GM21717 (cell line): ENCODE measurements around the gene CYP4F3.
"Not testable (repeated sequence)": the region's sequence is repeated elsewhere in the genome, so short reads cannot be mapped to it uniquely, and the experiment has no call there.

ENCODE experiments used
- ATAC-seq: cut with Tn5 transposase; IDR thresholded peaks from one replicate; pipeline ENCODE4 v1.9.1; 2021; ENCODE audit warnings: mild to moderate bottlenecking, moderate library complexity; ENCODE audit not compliant: unreplicated experiment

CYP4F3 gene

DNA sequence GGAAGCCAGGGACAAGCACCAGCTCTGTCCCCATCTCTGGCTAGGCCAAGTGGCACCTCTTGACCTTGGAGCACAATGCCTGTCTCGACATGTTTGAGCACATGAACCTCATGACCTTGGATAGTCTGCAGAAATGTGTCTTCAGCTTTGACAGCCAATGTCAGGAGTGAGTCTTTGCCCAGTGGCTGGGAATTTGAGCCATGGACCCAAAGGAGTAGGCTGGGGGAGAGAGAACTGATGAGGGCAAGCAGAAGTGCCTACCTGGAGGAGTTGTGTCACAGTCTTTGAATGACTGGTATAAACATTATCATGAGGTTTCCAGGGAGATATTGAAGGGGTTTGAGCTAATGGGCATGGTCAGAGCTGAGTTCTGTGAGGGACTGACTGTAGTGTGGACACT, 25.5 kb downstream of the CYP4F3 start:
- no peak for ATAC-seq

DNA sequence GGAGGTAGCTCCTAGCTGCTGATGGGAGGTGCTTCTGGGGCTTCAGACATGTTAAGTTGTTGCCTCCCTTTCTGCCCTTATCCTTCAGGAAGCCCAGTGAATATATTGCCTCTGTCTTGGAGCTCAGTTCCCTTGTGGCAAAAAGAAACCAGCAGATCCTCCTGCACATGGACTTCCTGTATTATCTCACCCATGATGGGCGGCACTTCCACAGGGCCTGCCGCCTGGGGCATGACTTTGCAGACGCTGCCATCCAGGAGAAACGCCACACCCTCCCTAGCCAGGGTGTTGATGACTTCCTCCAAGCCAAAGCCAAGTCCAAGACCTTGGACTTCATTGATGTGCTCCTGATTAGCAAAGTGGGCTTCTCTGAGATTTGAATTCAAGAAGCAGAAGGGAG, 26.2 kb downstream of the CYP4F3 start:
- no peak for ATAC-seq

- no peak for ATAC-seq
Observed at GRCh38 chr19:15669440-15669839, 28.7 kb downstream of the CYP4F3 start.

- no peak for ATAC-seq
Observed at GRCh38 chr19:15669891-15670290, 29.2 kb downstream of the CYP4F3 start.

- no peak for ATAC-seq
Observed at GRCh38 chr19:15671237-15671821, 30.6 kb downstream of the CYP4F3 start.

- no peak for ATAC-seq
Observed at GRCh38 chr19:15671891-15672579, 31.3 kb downstream of the CYP4F3 start.

DNA sequence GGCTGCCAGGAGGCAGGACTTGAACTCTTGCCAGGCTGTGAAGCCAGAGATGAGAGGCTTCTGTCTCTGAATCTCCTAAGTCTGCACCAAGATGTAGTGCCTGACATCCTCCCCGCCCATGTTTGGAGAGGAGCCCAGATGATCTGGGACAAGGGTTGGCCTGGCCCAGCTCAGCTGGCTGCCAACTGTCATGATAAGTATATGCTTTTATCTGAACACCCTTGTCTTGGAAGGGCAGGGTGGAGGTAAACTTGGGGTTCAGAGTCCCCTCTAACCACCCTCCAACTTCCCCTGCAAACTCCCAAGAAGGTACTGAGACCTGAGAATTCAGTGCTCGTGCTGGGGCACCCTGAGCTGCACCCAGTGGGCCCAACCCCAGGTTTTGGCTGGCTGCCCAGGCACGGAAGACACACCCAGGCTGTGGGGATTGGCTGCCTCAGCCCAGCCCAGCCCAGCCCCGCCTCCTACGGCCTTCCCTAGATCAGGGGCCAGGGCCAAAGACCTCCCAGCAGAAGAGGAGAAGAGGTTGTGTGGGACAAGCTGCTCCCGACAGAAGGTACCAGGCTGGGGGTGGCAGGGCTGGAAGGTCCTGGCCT, 32.0 kb downstream of the CYP4F3 start, which contains the start of gene CYP4F12:
Gene CYP4F12, plus strand, starts transcription at position 508 of the 596 bp plus-strand sequence. CDS start 443 bp downstream, outside the sequence.
- no peak for ATAC-seq

DNA sequence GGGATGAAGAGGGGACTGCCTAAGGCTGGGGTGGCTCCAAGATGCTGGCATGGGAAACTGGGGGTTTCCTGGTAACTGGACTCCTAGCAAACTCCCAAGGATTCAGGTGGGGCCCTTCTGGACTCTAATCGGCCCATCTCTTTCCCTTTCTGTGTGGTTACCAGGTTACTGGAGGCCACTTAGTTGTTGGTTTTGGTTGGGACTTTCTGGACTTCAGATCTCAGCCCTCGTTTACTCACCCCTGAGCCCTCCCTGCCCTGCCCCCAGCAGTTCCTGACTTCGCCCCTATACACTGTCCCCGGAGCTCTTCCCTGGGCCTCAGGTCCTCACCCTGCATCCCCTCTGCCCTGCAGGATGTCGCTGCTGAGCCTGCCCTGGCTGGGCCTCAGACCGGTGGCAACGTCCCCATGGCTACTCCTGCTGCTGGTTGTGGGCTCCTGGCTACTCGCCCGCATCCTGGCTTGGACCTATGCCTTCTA, 32.5 kb downstream of the CYP4F3 start:
- ATAC-seq, result no peak

GRCh38 chr19:15675560-15675959, 34.9 kb downstream of the CYP4F3 start:
- no peak for ATAC-seq

DNA sequence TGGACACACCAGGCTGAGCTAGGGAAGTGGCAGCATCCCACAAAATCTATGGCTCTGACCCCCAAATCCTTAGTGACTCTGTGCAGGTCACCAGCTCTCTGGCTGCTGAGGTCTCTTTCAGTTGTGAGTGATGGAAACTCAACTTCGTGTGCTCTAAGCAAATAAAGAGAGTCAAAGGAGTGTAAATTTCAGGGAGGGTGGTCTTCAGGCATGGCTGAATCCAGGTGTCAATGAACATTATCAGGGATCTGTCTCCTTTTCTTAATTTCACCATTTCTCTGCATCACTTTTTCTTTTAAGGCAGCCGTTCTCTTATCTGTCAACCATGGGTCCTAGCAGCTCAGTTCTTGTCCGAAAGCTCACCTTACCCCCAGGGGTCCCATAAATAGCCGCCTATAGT, 38.4 kb downstream of the CYP4F3 start:
- no peak for ATAC-seq

GRCh38 chr19:15679865-15680264, 39.2 kb downstream of the CYP4F3 start:
- not testable (repeated sequence) for ATAC-seq

- ATAC-seq, result no peak
Observed at GRCh38 chr19:15680478-15681322, 40.0 kb downstream of the CYP4F3 start.

GRCh38 chr19:15683411-15683810, 42.7 kb downstream of the CYP4F3 start:
- ATAC-seq, result no peak

GRCh38 chr19:15684828-15685227, 44.1 kb downstream of the CYP4F3 start:
- ATAC-seq, result no peak

GRCh38 chr19:15696654-15697194, 56.0 kb downstream of the CYP4F3 start:
- no peak for ATAC-seq

DNA sequence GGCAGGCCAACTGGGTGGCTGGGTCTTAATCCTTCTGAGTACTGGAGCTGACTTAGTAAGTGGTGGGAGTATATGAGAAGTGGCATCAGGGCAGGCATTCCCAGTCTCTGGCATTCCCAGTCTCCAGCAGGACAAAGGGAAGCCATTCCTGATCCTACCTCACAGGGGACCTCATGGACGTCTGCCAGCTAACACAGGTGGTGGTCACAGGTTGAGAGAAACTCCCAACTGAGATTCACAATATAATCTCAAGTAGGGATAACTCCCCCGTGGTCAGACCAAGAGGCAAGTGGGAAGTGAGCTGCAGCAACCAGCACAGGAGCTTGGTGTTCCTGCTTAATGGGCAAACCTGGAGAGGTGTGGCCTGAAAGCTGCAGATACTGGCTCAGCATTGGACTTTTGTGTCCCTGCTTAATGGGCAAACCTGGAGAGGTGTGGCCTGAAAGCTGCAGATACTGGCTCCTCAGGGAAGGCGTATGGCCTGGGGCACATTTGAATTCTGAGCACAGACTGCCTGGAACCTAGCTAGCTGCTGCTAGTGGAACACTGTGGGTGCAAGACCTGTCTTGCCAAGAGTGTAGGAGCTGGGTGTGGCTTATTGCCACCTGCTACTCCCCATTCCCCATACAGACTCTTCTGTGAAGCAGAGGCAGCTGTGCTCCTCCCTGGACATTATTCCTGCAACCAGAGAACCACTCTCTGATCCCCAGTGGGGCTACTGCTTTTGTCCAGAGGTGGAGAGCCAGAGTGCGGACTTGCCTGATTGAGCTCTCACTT, 61.2 kb downstream of the CYP4F3 start:
- ATAC-seq, result no peak

GRCh38 chr19:15702534-15702930, 61.8 kb downstream of the CYP4F3 start:
- ATAC-seq, result no peak
